Kidney (tissue), 14 donors: ENCODE measurements around the gene LCN10. TPM values are rescaled to one million over a fixed set of nuclear protein-coding genes. Genes with fewer than 3 reads are reported as not detected.

ENCODE experiments used
- DNase-seq, 5 donors: peaks; one replicate each; pipeline ENCODE4 v3.0.0-alpha.2; 2013 to 2020
- FAIRE-seq: peaks from 2 replicates; lab custom pipeline; 2012; peaks lifted over from hg19 to GRCh38; lab: Jason Lieb, UNC
- H3K27ac ChIP-seq, 2 donors: one replicate each; pipeline ENCODE4 v1.7.0; 2013; ENCODE audit warnings: low read depth in 2 of 2, low read length in 2 of 2, inconsistent platforms in 1 of 2
- H3K27me3 ChIP-seq: one replicate; pipeline ENCODE4 v1.7.1; 2013; ENCODE audit warnings: low read length, inconsistent platforms; ENCODE audit not compliant: control insufficient read depth, insufficient read depth
- H3K36me3 ChIP-seq, 3 donors: one replicate each; pipeline versions ENCODE4 v1.7.0 to v1.7.1; 2013; ENCODE audit warnings: low read length in 3 of 3, control low read depth in 1 of 3, inconsistent platforms in 1 of 3; ENCODE audit not compliant: insufficient read depth in 3 of 3, control insufficient read depth in 2 of 3
- H3K4me1 ChIP-seq, 3 donors: one replicate each; pipeline versions ENCODE4 v1.7.0 to v1.7.1; 2013; ENCODE audit warnings: low read length in 3 of 3, inconsistent platforms in 1 of 3, low read depth in 1 of 3; ENCODE audit not compliant: control insufficient read depth in 2 of 3, insufficient read depth in 2 of 3
- H3K4me3 ChIP-seq, 3 donors: one replicate each; pipeline versions ENCODE4 v1.7.0 to v1.8.1; 2013; ENCODE audit warnings: low read length in 3 of 3, control low read depth in 1 of 3, inconsistent platforms in 1 of 3
- H3K9ac ChIP-seq, 3 donors: one replicate each; pipeline versions ENCODE4 v1.7.0 to v1.7.1; 2013; ENCODE audit warnings: low read length in 3 of 3, control low read depth in 1 of 3, inconsistent platforms in 1 of 3
- H3K9me3 ChIP-seq, 3 donors: one replicate each; pipeline versions ENCODE4 v1.7.0 to v1.7.1; 2013; ENCODE audit warnings: low read length in 3 of 3, control low read depth in 1 of 3, inconsistent platforms in 1 of 3; ENCODE audit not compliant: control insufficient read depth in 2 of 3, insufficient read depth in 1 of 3
- CTCF ChIP-seq: IDR thresholded peaks from 3 replicates; pipeline ENCODE4 v1.5.1; 2012; ENCODE audit warnings: mild to moderate bottlenecking, moderate library complexity, borderline replicate concordance; ENCODE audit not compliant: insufficient read depth; ENCODE audit errors: extremely low read depth
- intact Hi-C: fragments of 100-400 bp; cut with DNase I; formaldehyde crosslinking; loops from one replicate; pipeline ENCODE4 v1.11.1; 2022
- polyA plus RNA-seq: library from polyadenylated mRNA; stranded (reverse); fragments of 350-450 nt; fragmentation: Illumina TruSeq; extraction: RNeasy Lipid Tissue Mini Kit (QIAGEN cat#74804); gene quantifications from one replicate; pipeline ENCODE4 v1.2.3, GENCODE V29; 2014; ENCODE audit warnings: low read depth, low replicate concordance; ENCODE audit not compliant: insufficient read depth
- total RNA-seq: library from RNA; stranded (reverse); fragmentation: NEBNext Ultra II Directional; extraction: Animal tissue kit (Norgen Biotek cat#: 25700); gene quantifications from one replicate; pipeline ENCODE4 v1.2.1, GENCODE V29; 2021
- donor health status: control.
- donor health status: control.
- donor health status: control.
- donor health status: control.
- donor health status: control.
- donor health status: DM: yes; HTN: yes; CAD: no.
- donor health status: Normal renal cell carcinoma (clear cell type).

Gene LCN10
- total and polyA plus RNA-seq, 2 donors from 2014 or later: 3.9 to 8.4 TPM

GRCh38 chr9:136782452-136782851 lies 39.7 kb upstream of the LCN10 start:
- no peaks in the 10 kb centered on the region for H3K9me3 ChIP-seq
- TF ChIP-seq CTCF: no peak
- intact Hi-C loops: loop anchor here (10.0 kb wide), 1 partner anchor 252 kb away; the partner anchor contains the start of gene FUT7

GRCh38 chr9:136779808-136780207 lies 37.1 kb upstream of the LCN10 start:
- no peak overlapping the region for H3K9ac ChIP-seq
- TF ChIP-seq CTCF: no peak
- intact Hi-C loops: loop anchor here (10.0 kb wide), 1 partner anchor 255 kb away; the partner anchor contains the start of gene FUT7
- no peaks in the 10 kb centered on the region for H3K9me3 ChIP-seq
- H3K4me1 ChIP-seq: no peaks in the 10 kb centered on the region
- H3K4me3 ChIP-seq: no peak overlapping the region
- FAIRE-seq: no peak
- H3K27me3 ChIP-seq: no peaks in the 10 kb centered on the region
- no peak overlapping the region for H3K27ac ChIP-seq
- DNase-seq: peak in 1 of 5 donors; percentile 11
- no peaks in the 10 kb centered on the region for H3K36me3 ChIP-seq

More at GRCh38 chr9:136782452-136782851, 39.7 kb upstream of the LCN10 start:
- Histone ChIP-seq H3K27ac (no peak overlapping the region), H3K36me3 (no peaks in the 10 kb centered on the region), H3K4me3 (no peak overlapping the region), H3K27me3 (no peaks in the 10 kb centered on the region), H3K9ac (no peak overlapping the region), H3K4me1 (no peaks in the 10 kb centered on the region)
- no peak for FAIRE-seq
- no peak for DNase-seq

GRCh38 chr9:136777359-136777758 lies 34.6 kb upstream of the LCN10 start:
- no peak for TF ChIP-seq CTCF
- peak in 1 of 5 donors; percentile 41 for DNase-seq
- intact Hi-C loops: no loop called here
- Histone ChIP-seq H3K9me3 (no peaks in the 10 kb centered on the region), H3K4me1 (no peaks in the 10 kb centered on the region), H3K27me3 (no peaks in the 10 kb centered on the region), H3K36me3 (no peaks in the 10 kb centered on the region), H3K4me3 (no peak overlapping the region), H3K9ac (no peak overlapping the region), H3K27ac (no peak overlapping the region)
- no peak for FAIRE-seq

GRCh38 chr9:136776947-136777346 lies 34.2 kb upstream of the LCN10 start:
- TF ChIP-seq CTCF: no peak
- H3K27me3 ChIP-seq: no peaks in the 10 kb centered on the region
- no peaks in the 10 kb centered on the region for H3K36me3 ChIP-seq
- H3K27ac ChIP-seq: no peak overlapping the region
- H3K9ac ChIP-seq: no peak overlapping the region
- peak in 1 of 5 donors; percentile 25 for DNase-seq
- H3K4me3 ChIP-seq: no peak overlapping the region
- no peak for FAIRE-seq
- intact Hi-C loops: no loop called here
- no peaks in the 10 kb centered on the region for H3K4me1 ChIP-seq
- no peaks in the 10 kb centered on the region for H3K9me3 ChIP-seq
